Thyroid gland (tissue), 4 donors: ENCODE measurements around the gene PATJ.
"Not testable (repeated sequence)": the region's sequence is repeated elsewhere in the genome, so short reads cannot be mapped to it uniquely, and the experiment has no call there.

Experiments used
- POLR2A ChIP-seq, 2 donors: fragments of 450-650 bp; IDR thresholded peaks; one replicate each; pipeline ENCODE4 v1.6.1; 2017; ENCODE audit warnings: antibody characterized with exemption in 2 of 2, mild to moderate bottlenecking in 2 of 2, moderate library complexity in 1 of 2
- TF ChIP-seq, protein P1 (sequence below), 6 experiments: fragments of 200-600 bp in 3 of 6; fragments of 450-650 bp in 3 of 6; sonication (generic) in 3 of 6; IDR thresholded peaks; one replicate each; pipeline ENCODE4 v1.5.1; 2016 to 2019; ENCODE audit warnings: antibody characterized with exemption in 6 of 6, mild to moderate bottlenecking in 2 of 6, inconsistent platforms in 1 of 6, moderate library complexity in 1 of 6

DNA sequence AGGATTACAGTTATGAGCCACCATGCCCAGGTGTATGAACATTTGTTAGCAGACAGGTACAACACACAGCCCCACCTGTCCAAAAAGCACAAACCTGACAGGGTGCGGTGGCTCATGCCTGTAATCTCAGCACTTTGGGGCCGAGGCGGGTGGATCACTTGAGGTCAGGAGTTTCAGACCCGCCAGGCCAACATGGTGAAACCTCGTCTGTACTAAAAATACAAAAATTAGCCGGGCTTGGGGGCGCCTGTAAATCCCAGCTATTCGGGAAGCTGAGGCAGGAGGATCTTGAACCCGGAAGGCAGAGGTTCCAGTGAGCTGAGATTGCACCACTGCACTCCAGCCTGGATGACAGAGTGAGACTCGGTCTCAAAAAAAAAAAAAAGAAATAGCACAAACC is 428.1 kb downstream of the PATJ start:
- TF ChIP-seq, protein P1, sequence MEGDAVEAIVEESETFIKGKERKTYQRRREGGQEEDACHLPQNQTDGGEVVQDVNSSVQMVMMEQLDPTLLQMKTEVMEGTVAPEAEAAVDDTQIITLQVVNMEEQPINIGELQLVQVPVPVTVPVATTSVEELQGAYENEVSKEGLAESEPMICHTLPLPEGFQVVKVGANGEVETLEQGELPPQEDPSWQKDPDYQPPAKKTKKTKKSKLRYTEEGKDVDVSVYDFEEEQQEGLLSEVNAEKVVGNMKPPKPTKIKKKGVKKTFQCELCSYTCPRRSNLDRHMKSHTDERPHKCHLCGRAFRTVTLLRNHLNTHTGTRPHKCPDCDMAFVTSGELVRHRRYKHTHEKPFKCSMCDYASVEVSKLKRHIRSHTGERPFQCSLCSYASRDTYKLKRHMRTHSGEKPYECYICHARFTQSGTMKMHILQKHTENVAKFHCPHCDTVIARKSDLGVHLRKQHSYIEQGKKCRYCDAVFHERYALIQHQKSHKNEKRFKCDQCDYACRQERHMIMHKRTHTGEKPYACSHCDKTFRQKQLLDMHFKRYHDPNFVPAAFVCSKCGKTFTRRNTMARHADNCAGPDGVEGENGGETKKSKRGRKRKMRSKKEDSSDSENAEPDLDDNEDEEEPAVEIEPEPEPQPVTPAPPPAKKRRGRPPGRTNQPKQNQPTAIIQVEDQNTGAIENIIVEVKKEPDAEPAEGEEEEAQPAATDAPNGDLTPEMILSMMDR (IDR thresholded peaks at IDR 0.05): not testable (repeated sequence)
- not testable (repeated sequence) for TF ChIP-seq POLR2A (IDR thresholded peaks at IDR 0.05)
